ENCODE results near the gene BET1L.
A peak's percentile ranks its signal among the peaks of the same experiment; 100 is the strongest.

BET1L gene

GRCh38 chr11:209275-210121 lies 2.3 kb upstream of the BET1L start:
- no peak for DNase-seq

GRCh38 chr11:208917-209260 lies 1.7 kb upstream of the BET1L start:
- peak; percentile 31 for DNase-seq

- peak; percentile 86 for DNase-seq
Observed at GRCh38 chr11:208181-208916, 1.1 kb upstream of the BET1L start.

GRCh38 chr11:207863-208180 lies 623 bp upstream of the BET1L start:
- no peak for DNase-seq

GRCh38 chr11:206526-207207 lies 532 bp downstream of the BET1L start:
- no peak for DNase-seq

GRCh38 chr11:206002-206384 lies 1.2 kb downstream of the BET1L start:
- DNase-seq = no peak

- no peak for DNase-seq
Observed at GRCh38 chr11:205221-206001, 1.8 kb downstream of the BET1L start.

- DNase-seq = no peak
Observed at GRCh38 chr11:204587-205109, 2.6 kb downstream of the BET1L start.

- no peak for DNase-seq
Observed at GRCh38 chr11:203945-204586, 3.1 kb downstream of the BET1L start.

GRCh38 chr11:203056-203944 lies 3.9 kb downstream of the BET1L start:
- DNase-seq = no peak

GRCh38 chr11:202490-202889 lies 4.7 kb downstream of the BET1L start:
- DNase-seq = no peak

- no peak for DNase-seq
Observed at GRCh38 chr11:201966-202365, 5.2 kb downstream of the BET1L start.

- DNase-seq = no peak
Observed at GRCh38 chr11:200224-201003, 6.8 kb downstream of the BET1L start.

GRCh38 chr11:199782-200181 lies 7.4 kb downstream of the BET1L start:
- DNase-seq = no peak

GRCh38 chr11:199004-199581 lies 8.1 kb downstream of the BET1L start:
- DNase-seq = no peak

GRCh38 chr11:198236-198806 lies 8.9 kb downstream of the BET1L start:
- no peak for DNase-seq

- DNase-seq = no peak
Observed at GRCh38 chr11:197741-198235, 9.4 kb downstream of the BET1L start.

GRCh38 chr11:196786-197731 lies 10.1 kb downstream of the BET1L start:
- DNase-seq = no peak
